ENCODE data around the gene DHCR7. TPM values are rescaled to one million over a fixed set of nuclear protein-coding genes. Genes with fewer than 3 reads are reported as not detected.

The DHCR7 gene
- total RNA-seq, 1 donor from 2014 or later = 35.5 TPM

DNA sequence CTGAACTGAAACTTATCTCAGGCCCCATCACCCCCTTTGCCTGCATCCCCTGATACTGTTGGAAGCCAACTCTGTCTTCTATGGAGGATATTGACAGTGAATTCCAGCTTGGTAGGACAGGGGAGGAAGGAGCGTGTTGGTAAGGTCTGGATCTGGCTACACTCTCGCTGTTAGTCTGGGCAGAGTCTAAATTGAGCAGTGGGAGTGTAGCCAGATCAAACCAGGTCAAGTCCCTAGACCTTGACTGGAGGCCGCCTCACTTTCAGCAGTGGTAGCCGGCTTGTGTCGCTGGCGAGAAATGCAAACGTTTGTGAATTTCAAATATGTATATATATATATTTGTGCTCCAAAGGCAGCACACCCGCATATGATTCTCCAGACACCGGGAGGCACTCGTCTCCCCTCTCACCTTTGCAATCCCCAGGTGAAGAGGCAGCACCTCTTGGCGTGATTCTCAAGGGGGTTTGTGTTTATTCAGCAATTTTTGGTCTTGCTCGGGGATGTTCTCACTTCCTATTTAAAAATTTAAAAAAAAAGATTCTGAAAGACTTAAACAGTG, 26.7 kb downstream of the DHCR7 start:
- H3K4me3 Mint-ChIP-seq = no peak overlapping the region
- ChIA-PET POLR2A (no interaction called here), CTCF (no interaction called here)
- intact Hi-C loops (cut with micrococcal nuclease) = loop anchor here (10.0 kb wide), 1 partner anchor 167 kb away; the partner anchor contains the start of gene SHANK2
- TF ChIP-seq, protein P1, sequence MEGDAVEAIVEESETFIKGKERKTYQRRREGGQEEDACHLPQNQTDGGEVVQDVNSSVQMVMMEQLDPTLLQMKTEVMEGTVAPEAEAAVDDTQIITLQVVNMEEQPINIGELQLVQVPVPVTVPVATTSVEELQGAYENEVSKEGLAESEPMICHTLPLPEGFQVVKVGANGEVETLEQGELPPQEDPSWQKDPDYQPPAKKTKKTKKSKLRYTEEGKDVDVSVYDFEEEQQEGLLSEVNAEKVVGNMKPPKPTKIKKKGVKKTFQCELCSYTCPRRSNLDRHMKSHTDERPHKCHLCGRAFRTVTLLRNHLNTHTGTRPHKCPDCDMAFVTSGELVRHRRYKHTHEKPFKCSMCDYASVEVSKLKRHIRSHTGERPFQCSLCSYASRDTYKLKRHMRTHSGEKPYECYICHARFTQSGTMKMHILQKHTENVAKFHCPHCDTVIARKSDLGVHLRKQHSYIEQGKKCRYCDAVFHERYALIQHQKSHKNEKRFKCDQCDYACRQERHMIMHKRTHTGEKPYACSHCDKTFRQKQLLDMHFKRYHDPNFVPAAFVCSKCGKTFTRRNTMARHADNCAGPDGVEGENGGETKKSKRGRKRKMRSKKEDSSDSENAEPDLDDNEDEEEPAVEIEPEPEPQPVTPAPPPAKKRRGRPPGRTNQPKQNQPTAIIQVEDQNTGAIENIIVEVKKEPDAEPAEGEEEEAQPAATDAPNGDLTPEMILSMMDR (IDR thresholded peaks at IDR 0.05) = no peak
- H3K36me3 Mint-ChIP-seq (ENCODE audit: low read depth) = no peaks in the 10 kb centered on the region
- ATAC-seq (ENCODE audit: low read depth) = no peak
- no peak for DNase-seq
- H3K27me3 Mint-ChIP-seq = peaks cover 2% of the 10 kb centered on the region
- H3K27ac Mint-ChIP-seq = no peak overlapping the region
- H3K4me1 Mint-ChIP-seq = peaks cover 57% of the 10 kb centered on the region
- no peaks in the 10 kb centered on the region for H3K9me3 Mint-ChIP-seq

DNA sequence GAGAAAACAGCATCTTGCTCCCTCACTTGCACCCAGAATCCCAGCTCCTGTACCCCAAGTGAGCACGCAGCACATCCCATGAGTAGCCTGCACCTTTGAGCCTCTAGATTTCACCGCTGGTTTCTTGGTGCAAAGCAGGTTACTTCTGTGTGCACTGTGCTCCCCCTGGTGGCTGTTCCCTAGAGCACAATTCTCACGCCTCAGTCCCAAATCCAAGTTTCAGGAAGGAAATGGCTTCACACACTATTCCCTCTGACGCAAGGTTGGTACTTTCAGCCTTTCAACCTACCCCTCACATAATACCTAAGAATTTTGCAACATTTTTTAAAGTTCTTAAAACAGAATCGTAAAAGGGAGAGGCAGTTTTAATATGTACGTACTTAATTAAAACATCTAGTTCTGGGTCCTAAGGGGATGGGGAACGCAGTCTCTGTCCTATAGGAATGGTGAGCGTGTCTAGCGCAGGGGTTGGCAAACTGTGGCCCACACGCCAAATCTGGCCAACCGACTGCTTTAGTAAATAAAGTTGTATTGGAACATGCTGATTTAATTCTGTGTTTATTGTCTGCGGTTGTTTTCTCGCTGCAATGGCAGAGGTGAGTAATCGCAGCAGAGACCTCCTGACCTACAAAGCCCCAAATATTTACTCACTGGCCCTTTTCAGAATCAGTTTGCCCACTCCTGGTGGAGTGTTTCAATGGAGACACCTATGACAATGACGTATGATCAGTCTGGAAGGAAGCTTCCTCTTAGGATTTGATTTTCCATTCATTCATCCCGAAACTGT, 27.5 kb downstream of the DHCR7 start:
- no peak for DNase-seq
- peaks cover 49% of the 10 kb centered on the region for H3K4me1 Mint-ChIP-seq
- peaks cover 2% of the 10 kb centered on the region for H3K27me3 Mint-ChIP-seq
- H3K9me3 Mint-ChIP-seq = no peaks in the 10 kb centered on the region
- TF ChIP-seq, protein P1 (IDR thresholded peaks at IDR 0.05) = no peak
- H3K27ac Mint-ChIP-seq = no peak overlapping the region
- CTCF ChIA-PET = interaction anchor here (0.9 to 1.0 kb wide), 2 partner anchors 334 to 602 kb away, joined by 3 read pairs; no protein-coding TSS in a partner anchor
- intact Hi-C loops (cut with micrococcal nuclease) = loop anchor here (10.0 kb wide), 1 partner anchor 166 kb away; the partner anchor contains the start of gene SHANK2
- H3K4me3 Mint-ChIP-seq = no peak overlapping the region
- H3K36me3 Mint-ChIP-seq (ENCODE audit: low read depth) = no peaks in the 10 kb centered on the region
- POLR2A ChIA-PET = no interaction called here
- no peak for ATAC-seq (ENCODE audit: low read depth)

DNA sequence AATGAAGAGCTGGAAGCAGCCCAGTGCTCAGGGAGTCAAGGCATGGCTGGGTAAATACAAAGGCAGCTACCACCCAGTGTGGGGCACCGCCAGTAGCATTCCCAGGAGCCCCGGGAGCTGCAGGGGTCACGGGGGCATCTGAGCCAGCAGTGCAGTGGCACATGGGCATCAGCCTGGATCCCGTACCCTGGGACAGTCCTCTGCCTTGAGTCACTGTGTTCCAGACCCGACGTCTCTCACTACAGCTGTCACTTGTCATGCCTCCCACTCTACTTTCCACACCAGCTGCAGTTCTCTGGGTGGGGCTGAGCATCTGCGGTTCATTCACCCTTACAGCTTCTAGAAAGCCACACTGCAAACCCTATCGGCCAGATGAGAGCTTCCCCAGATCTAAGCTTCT, 29.6 kb downstream of the DHCR7 start:
- peak; percentile 82 for ATAC-seq (ENCODE audit: low read depth)
- intact Hi-C loops (cut with micrococcal nuclease) = no loop called here
- no peaks in the 10 kb centered on the region for H3K9me3 Mint-ChIP-seq
- peaks cover 2% of the 10 kb centered on the region for H3K27me3 Mint-ChIP-seq
- no peaks in the 10 kb centered on the region for H3K36me3 Mint-ChIP-seq (ENCODE audit: low read depth)
- DNase-seq = no peak
- POLR2A ChIA-PET = no interaction called here
- H3K4me3 Mint-ChIP-seq = peak overlapping the region; percentile 33
- TF ChIP-seq, protein P1 (IDR thresholded peaks at IDR 0.05) = no peak
- H3K4me1 Mint-ChIP-seq = peaks cover 42% of the 10 kb centered on the region
- CTCF ChIA-PET = interaction anchor here (1.0 kb wide), 1 partner anchor 332 kb away, joined by 3 read pairs; no protein-coding TSS in a partner anchor
- no peak overlapping the region for H3K27ac Mint-ChIP-seq

- peaks cover 5% of the 10 kb centered on the region for H3K9me3 Mint-ChIP-seq
- POLR2A ChIA-PET = no interaction called here
- H3K4me1 Mint-ChIP-seq = peaks cover 18% of the 10 kb centered on the region
- CTCF ChIA-PET = no interaction called here
- ATAC-seq (ENCODE audit: low read depth) (no peak), DNase-seq (no peak)
- H3K27ac Mint-ChIP-seq = no peak overlapping the region
- TF ChIP-seq, protein P1 (IDR thresholded peaks at IDR 0.05) = no peak
- intact Hi-C loops (cut with micrococcal nuclease) = no loop called here
- H3K4me3 Mint-ChIP-seq = no peak overlapping the region
- no peaks in the 10 kb centered on the region for H3K36me3 Mint-ChIP-seq (ENCODE audit: low read depth)
- H3K27me3 Mint-ChIP-seq = peaks cover 2% of the 10 kb centered on the region
Measured at GRCh38 chr11:71414645-71415044, 33.5 kb downstream of the DHCR7 start.

GRCh38 chr11:71410363-71410966, 37.7 kb downstream of the DHCR7 start:
- ATAC-seq (ENCODE audit: low read depth) (no peak), DNase-seq (no peak)
- Mint-ChIP-seq H3K9me3 (peaks cover 5% of the 10 kb centered on the region), H3K27ac (no peak overlapping the region), H3K4me3 (no peak overlapping the region), H3K4me1 (no peaks in the 10 kb centered on the region), H3K36me3 (ENCODE audit: low read depth) (no peaks in the 10 kb centered on the region), H3K27me3 (no peaks in the 10 kb centered on the region)
- CTCF ChIA-PET = no interaction called here
- intact Hi-C loops (cut with micrococcal nuclease) = no loop called here
- TF ChIP-seq, protein P1 (IDR thresholded peaks at IDR 0.05) = no peak
- POLR2A ChIA-PET = no interaction called here
